ENCODE measurements around the gene SYT8. TPM values are rescaled to one million over a fixed set of nuclear protein-coding genes. Genes with fewer than 3 reads are reported as not detected.

SYT8 gene
- total RNA-seq, 3 donors from 2014 or later (not counting 1 experiment from before 2014, with no cell fraction given), result not detected

- H3K9me3 ChIP-seq (ENCODE audit: control insufficient read depth, insufficient read depth, low read length), result peaks cover 20% of the 10 kb centered on the region
- H3K4me1 ChIP-seq (ENCODE audit: control insufficient read depth, insufficient read depth, low read length), result peaks cover 9% of the 10 kb centered on the region
- H3K36me3 ChIP-seq (ENCODE audit: control insufficient read depth, insufficient read depth, low read length), result no peaks in the 10 kb centered on the region
- H3K4me3 ChIP-seq (ENCODE audit: low read length), result no peak overlapping the region
- ATAC-seq (no peak), DNase-seq (no peak)
- H3K27me3 ChIP-seq (ENCODE audit: control insufficient read depth, insufficient read depth, low read length), result no peaks in the 10 kb centered on the region
- peaks cover 8 to 11% of the 10 kb centered on the region in 2 donors for H3K27me3 Mint-ChIP-seq (ENCODE audit: low read depth in 2 of 2)
- H3K4me3 Mint-ChIP-seq, result no peak overlapping the region
- no peaks in the 10 kb centered on the region for H3K36me3 Mint-ChIP-seq
- WGBS (ENCODE audit: insufficient coverage), result 86% methylated on average over 10 of the region's 10 CpGs
- no peak overlapping the region for H3K27ac Mint-ChIP-seq
- no peak for TF ChIP-seq CTCF (IDR thresholded peaks at IDR 0.05)
- H3K4me1 Mint-ChIP-seq, result peaks cover 4 to 5% of the 10 kb centered on the region in 2 donors
- intact Hi-C loops (cut with micrococcal nuclease), result no loop called here
- H3K27ac ChIP-seq (ENCODE audit: low read length), result no peak overlapping the region
- peaks cover 0 to 3% of the 10 kb centered on the region in 2 donors for H3K9me3 Mint-ChIP-seq
These were observed 20.1 kb upstream of the SYT8 start for GRCh38 chr11:1814691-1815090.

- Histone ChIP-seq H3K27me3 (ENCODE audit: control insufficient read depth, insufficient read depth, low read length) (no peaks in the 10 kb centered on the region), H3K4me3 (ENCODE audit: low read length) (no peak overlapping the region), H3K4me1 (ENCODE audit: control insufficient read depth, insufficient read depth, low read length) (peaks cover 9% of the 10 kb centered on the region), H3K9me3 (ENCODE audit: control insufficient read depth, insufficient read depth, low read length) (peaks cover 20% of the 10 kb centered on the region), H3K36me3 (ENCODE audit: control insufficient read depth, insufficient read depth, low read length) (no peaks in the 10 kb centered on the region), H3K27ac (ENCODE audit: low read length) (no peak overlapping the region)
- H3K4me3 Mint-ChIP-seq, result no peak overlapping the region
- H3K27me3 Mint-ChIP-seq (ENCODE audit: low read depth in 2 of 2), result peaks cover 7 to 11% of the 10 kb centered on the region in 2 donors
- H3K9me3 Mint-ChIP-seq, result peaks cover 0 to 3% of the 10 kb centered on the region in 2 donors
- intact Hi-C loops (cut with micrococcal nuclease), result no loop called here
- peaks cover 5 to 6% of the 10 kb centered on the region in 2 donors for H3K4me1 Mint-ChIP-seq
- ATAC-seq (no peak), DNase-seq (no peak)
- no peak overlapping the region for H3K27ac Mint-ChIP-seq
- WGBS (ENCODE audit: insufficient coverage), result 90% methylated on average over 8 of the region's 8 CpGs
- no peak for TF ChIP-seq CTCF (IDR thresholded peaks at IDR 0.05)
- H3K36me3 Mint-ChIP-seq, result no peaks in the 10 kb centered on the region
These were observed 19.5 kb upstream of the SYT8 start for GRCh38 chr11:1815311-1815710.

GRCh38 chr11:1815751-1816150, 19.0 kb upstream of the SYT8 start:
- ATAC-seq (no peak), DNase-seq (no peak)
- no peaks in the 10 kb centered on the region for H3K36me3 Mint-ChIP-seq
- peaks cover 7 to 11% of the 10 kb centered on the region in 2 donors for H3K27me3 Mint-ChIP-seq (ENCODE audit: low read depth in 2 of 2)
- Histone ChIP-seq H3K4me1 (ENCODE audit: control insufficient read depth, insufficient read depth, low read length) (peaks cover 9% of the 10 kb centered on the region), H3K27ac (ENCODE audit: low read length) (no peak overlapping the region), H3K27me3 (ENCODE audit: control insufficient read depth, insufficient read depth, low read length) (no peaks in the 10 kb centered on the region), H3K9me3 (ENCODE audit: control insufficient read depth, insufficient read depth, low read length) (peaks cover 20% of the 10 kb centered on the region), H3K4me3 (ENCODE audit: low read length) (no peak overlapping the region), H3K36me3 (ENCODE audit: control insufficient read depth, insufficient read depth, low read length) (no peaks in the 10 kb centered on the region)
- H3K4me3 Mint-ChIP-seq, result no peak overlapping the region
- H3K4me1 Mint-ChIP-seq, result peaks cover 5 to 6% of the 10 kb centered on the region in 2 donors
- WGBS (ENCODE audit: insufficient coverage), result 91% methylated on average over 7 of the region's 7 CpGs
- TF ChIP-seq CTCF (IDR thresholded peaks at IDR 0.05), result no peak
- H3K9me3 Mint-ChIP-seq, result peaks cover 0 to 3% of the 10 kb centered on the region in 2 donors
- H3K27ac Mint-ChIP-seq, result no peak overlapping the region
- intact Hi-C loops (cut with micrococcal nuclease), result no loop called here

GRCh38 chr11:1817000-1817399, 17.8 kb upstream of the SYT8 start:
- Histone ChIP-seq H3K4me3 (ENCODE audit: low read length) (no peak overlapping the region), H3K27ac (ENCODE audit: low read length) (no peak overlapping the region), H3K9me3 (ENCODE audit: control insufficient read depth, insufficient read depth, low read length) (peaks cover 20% of the 10 kb centered on the region), H3K4me1 (ENCODE audit: control insufficient read depth, insufficient read depth, low read length) (peaks cover 9% of the 10 kb centered on the region), H3K27me3 (ENCODE audit: control insufficient read depth, insufficient read depth, low read length) (no peaks in the 10 kb centered on the region), H3K36me3 (ENCODE audit: control insufficient read depth, insufficient read depth, low read length) (no peaks in the 10 kb centered on the region)
- intact Hi-C loops (cut with micrococcal nuclease), result no loop called here
- Mint-ChIP-seq H3K4me1 (peaks cover 5 to 6% of the 10 kb centered on the region in 2 donors), H3K36me3 (no peaks in the 10 kb centered on the region), H3K27me3 (ENCODE audit: low read depth in 2 of 2) (peaks cover 11 to 12% of the 10 kb centered on the region in 2 donors), H3K4me3 (no peak overlapping the region), H3K27ac (no peak overlapping the region), H3K9me3 (peaks cover 0 to 9% of the 10 kb centered on the region in 2 donors)
- DNase-seq (no peak), ATAC-seq (no peak)
- WGBS (ENCODE audit: insufficient coverage), result 83% methylated on average over 5 of the region's 5 CpGs
- no peak for TF ChIP-seq CTCF (IDR thresholded peaks at IDR 0.05)

Measured in natural killer cell (primary cell).